CD4-positive, alpha-beta T cell treated with Interleukin-15 for 4 hours (primary cell): ENCODE results near the gene SHROOM2.
"Not testable (repeated sequence)": the region's sequence is repeated elsewhere in the genome, so short reads cannot be mapped to it uniquely, and the experiment has no call there.

Experiments used
- DNase-seq: peaks from one replicate; pipeline ENCODE4 v3.0.0-alpha.2; 2020; ENCODE audit warnings: low spot score

SHROOM2 gene

GRCh38 chrX:9835585-9836210 lies 49.5 kb downstream of the SHROOM2 start:
- DNase-seq, result no peak

GRCh38 chrX:9842541-9842940 lies 56.3 kb downstream of the SHROOM2 start:
- no peak for DNase-seq

DNA sequence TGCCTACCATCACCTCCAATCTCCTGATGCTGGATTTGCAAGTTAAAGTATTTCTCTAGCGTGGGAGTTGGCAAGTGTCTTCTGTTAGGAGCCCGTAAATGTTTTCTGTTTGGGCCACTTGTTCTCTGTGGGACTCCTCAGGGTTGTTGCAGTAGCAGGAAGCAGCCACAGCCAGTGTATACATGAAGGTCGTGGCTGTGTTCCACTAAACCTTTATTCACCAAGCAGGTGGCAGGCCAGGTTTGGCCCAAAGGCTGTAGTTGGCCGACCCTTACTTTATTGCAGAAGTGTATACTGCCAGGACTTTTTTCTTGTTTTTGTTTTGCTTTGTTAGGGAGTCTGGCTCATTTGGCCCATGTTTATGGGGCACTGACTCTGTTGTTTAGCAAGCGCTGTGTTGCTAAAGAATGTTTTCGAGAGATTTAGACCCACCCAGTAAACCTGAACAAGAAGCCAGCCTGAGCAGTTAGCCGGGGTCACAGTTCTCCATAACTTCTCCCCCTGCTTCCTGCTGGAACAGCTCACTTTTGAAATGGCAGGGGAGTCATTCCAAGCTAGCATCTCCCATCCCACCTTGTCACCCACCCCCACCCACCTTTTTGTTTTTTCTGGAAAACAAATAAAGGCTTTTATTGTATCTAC lies 58.8 kb downstream of the SHROOM2 start:
- no peak for DNase-seq

DNA sequence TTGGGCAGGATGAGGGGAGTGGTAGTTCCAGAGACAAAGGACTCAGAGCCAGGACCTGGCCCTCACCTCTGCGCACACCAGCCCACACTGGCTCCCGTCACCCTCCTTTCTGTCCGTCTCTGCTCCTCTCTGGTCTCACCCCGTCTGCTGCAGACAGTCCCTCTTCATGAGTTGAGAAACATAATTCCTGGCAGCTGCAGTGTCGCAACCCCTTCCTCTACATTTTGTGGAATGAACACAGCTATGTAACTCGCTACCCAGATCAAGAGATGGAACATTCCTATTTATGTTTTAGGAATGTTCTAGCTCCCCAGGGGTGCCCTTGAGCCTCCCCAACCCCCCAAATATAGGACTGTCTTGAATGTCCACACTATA lies 59.3 kb downstream of the SHROOM2 start:
- no peak for DNase-seq

- no peak for DNase-seq
These were observed 60.4 kb downstream of the SHROOM2 start for GRCh38 chrX:9846631-9847030.

DNA sequence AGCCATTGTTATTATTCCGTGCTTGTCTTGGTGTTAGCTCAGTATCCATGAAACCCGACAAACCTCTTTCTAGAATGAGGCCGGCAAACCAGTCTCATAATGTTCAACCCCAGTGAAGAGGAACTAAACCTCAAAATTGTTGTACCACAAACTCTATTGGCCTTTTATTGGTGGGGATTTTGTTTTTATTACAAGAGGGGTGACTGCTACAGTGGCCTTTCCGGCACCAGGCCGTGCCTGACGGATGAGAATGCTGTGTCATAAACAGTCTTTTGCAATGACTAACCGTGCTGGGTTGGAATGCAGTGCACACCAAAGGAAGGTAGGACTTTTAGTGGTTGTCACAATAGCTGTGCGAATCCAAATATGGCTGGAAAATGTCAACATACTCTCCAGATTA lies 60.8 kb downstream of the SHROOM2 start:
- no peak for DNase-seq

- DNase-seq, result no peak
These were observed 62.7 kb downstream of the SHROOM2 start for GRCh38 chrX:9848718-9849479.

DNA sequence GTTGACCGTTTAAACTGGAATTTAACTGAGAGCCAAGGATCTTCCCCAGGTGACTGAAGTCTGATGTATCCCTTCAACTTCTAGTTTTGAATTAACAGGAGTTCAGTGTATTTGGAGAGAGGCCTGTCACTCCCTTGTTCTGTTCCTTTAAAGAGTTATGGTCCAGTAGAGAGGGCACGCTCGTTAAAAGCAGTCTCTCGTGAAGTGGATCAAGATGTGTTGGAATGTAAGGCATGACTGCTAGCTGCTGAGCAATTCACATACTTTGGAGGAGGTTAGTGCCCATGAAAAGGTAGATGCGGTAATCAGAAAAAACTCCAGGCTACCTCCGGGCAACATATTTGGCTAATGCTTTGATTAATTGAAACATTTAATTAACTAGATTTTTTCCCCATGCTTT lies 65.7 kb downstream of the SHROOM2 start:
- DNase-seq, result no peak

DNA sequence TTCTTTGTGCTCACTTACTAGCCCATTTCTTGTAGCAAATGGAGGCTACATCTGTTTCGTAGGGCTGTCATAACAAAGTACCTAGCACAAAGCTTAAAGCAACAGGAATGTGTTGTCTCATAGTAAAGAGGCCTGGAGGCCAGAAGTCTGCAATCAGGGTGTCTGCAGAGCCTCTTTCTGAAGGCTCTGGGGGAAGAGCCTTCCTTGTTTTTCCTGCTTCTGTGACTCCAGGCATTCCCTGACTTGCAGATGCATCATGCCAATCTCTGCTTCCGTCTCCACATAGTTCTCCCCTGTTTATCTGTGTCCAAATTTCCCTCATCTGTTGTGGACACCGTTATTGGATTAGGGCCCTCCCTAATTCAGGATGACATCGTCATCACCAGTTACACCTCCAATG lies 67.1 kb downstream of the SHROOM2 start:
- DNase-seq, result no peak

DNA sequence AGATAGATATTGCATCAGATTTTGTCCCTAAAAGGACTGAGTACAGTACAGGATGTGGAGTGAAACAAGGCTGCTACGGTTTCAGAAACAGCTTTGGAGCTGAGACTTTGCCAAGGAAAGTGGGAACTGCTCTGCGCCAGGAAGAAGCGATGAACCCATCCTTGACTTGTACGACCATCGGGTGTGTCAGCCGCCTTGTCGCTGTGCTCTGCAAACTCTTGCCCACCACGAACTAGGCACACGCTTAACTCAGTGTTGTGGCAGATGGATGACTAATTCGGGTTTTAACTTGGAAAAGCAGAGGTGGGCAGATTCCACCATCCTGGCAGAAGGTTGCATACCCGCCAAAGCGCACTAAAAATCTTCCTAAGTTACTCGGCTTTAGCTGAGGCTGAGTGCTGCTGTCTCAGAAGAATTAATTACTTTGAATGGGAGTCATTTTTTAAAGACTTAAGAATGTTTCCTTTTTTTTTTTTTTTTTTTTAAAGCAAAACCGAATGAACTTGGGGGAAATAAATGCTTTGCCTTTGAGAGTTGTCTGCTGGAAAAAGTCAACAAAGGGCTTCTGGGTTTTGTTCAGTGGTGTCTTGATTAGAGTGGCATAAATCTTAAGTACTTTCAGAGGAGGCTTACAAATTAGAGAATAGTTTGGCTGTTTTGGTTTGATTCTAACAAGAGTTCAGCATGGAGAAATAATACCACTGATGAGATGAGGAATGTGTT lies 69.5 kb downstream of the SHROOM2 start:
- no peak for DNase-seq

DNA sequence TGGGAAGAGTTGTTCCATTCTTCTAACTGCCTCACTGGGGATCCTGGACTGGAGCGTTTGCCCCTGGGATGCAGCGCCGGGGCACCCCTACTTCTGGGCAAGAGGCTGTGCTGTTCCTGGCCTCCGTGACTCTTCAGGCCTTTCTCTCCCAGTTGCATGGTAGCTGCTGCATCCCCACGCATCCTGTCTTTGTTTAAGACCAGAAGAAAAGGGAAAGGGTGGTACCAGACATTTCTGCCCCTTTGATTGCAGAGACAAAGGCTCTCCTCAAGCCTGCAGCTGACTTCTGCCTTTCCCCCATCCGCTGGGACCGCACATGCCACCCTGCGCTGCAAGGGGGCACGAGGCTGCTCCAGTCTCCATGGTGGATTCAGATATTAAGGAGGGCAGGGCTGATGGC lies 70.4 kb downstream of the SHROOM2 start:
- DNase-seq, result no peak

GRCh38 chrX:9857575-9858474 lies 71.6 kb downstream of the SHROOM2 start:
- no peak for DNase-seq

- not testable (repeated sequence) for DNase-seq
These were observed 72.5 kb downstream of the SHROOM2 start for GRCh38 chrX:9858684-9859083.

- DNase-seq, result no peak
These were observed 73.7 kb downstream of the SHROOM2 start for GRCh38 chrX:9859711-9860555.

GRCh38 chrX:9860826-9861225 lies 74.6 kb downstream of the SHROOM2 start:
- no peak for DNase-seq

- no peak for DNase-seq
These were observed 75.5 kb downstream of the SHROOM2 start for GRCh38 chrX:9861711-9862110.

GRCh38 chrX:9862525-9862924 lies 76.3 kb downstream of the SHROOM2 start:
- DNase-seq, result no peak

GRCh38 chrX:9862953-9863352 lies 76.7 kb downstream of the SHROOM2 start:
- no peak for DNase-seq

- DNase-seq, result no peak
These were observed 77.8 kb downstream of the SHROOM2 start for GRCh38 chrX:9864011-9864410.

GRCh38 chrX:9865804-9866472 lies 79.7 kb downstream of the SHROOM2 start:
- no peak for DNase-seq
